HG03060 (cell line): Measurements from ENCODE around the gene SPATA46.
"Not testable (repeated sequence)": the region's sequence is repeated elsewhere in the genome, so short reads cannot be mapped to it uniquely, and the experiment has no call there.

Experiments used
- ATAC-seq: cut with Tn5 transposase; IDR thresholded peaks from one replicate; pipeline ENCODE4 v1.9.1; 2021; ENCODE audit warnings: low read depth, moderate number of reproducible peaks; ENCODE audit not compliant: unreplicated experiment

The SPATA46 gene

GRCh38 chr1:162376691-162377090 lies at the start of gene SPATA46:
TSS of gene SPATA46 (minus strand) at chr1:162376854. CDS start at chr1:162376790, 64 bp downstream.
- ATAC-seq: no peak

- no peak for ATAC-seq
These were observed 46.2 kb upstream of the SPATA46 start for GRCh38 chr1:162422662-162423375.

GRCh38 chr1:162421258-162422164 lies 44.9 kb upstream of the SPATA46 start:
- ATAC-seq: no peak

- no peak for ATAC-seq
These were observed 43.5 kb upstream of the SPATA46 start for GRCh38 chr1:162420120-162420519.

- not testable (repeated sequence) for ATAC-seq
These were observed 42.8 kb upstream of the SPATA46 start for GRCh38 chr1:162419450-162419931.

- not testable (repeated sequence) for ATAC-seq
These were observed 41.9 kb upstream of the SPATA46 start for GRCh38 chr1:162418584-162418983.

- no peak for ATAC-seq
These were observed 41.0 kb upstream of the SPATA46 start for GRCh38 chr1:162417650-162418049.

GRCh38 chr1:162416909-162417308 lies 40.3 kb upstream of the SPATA46 start:
- ATAC-seq: no peak

GRCh38 chr1:162416215-162416614 lies 39.6 kb upstream of the SPATA46 start:
- no peak for ATAC-seq

- ATAC-seq: no peak
These were observed 35.3 kb upstream of the SPATA46 start, which contains the start of gene SH2D1B for GRCh38 chr1:162412002-162412401. TSS of gene SH2D1B (minus strand) at chr1:162412136. CDS start at chr1:162412016, 120 bp downstream.

GRCh38 chr1:162407539-162407938 lies 30.9 kb upstream of the SPATA46 start:
- ATAC-seq: no peak

- no peak for ATAC-seq
These were observed 30.2 kb upstream of the SPATA46 start for GRCh38 chr1:162406811-162407210.

- ATAC-seq: no peak
These were observed 29.1 kb upstream of the SPATA46 start for GRCh38 chr1:162405800-162406199.

- ATAC-seq: no peak
These were observed 28.0 kb upstream of the SPATA46 start for GRCh38 chr1:162404550-162405160.

- no peak for ATAC-seq
These were observed 24.2 kb upstream of the SPATA46 start for GRCh38 chr1:162400790-162401355.

- no peak for ATAC-seq
These were observed 22.4 kb upstream of the SPATA46 start for GRCh38 chr1:162398999-162399580.

- ATAC-seq: no peak
These were observed 21.4 kb upstream of the SPATA46 start for GRCh38 chr1:162397943-162398560.

GRCh38 chr1:162397039-162397448 lies 20.4 kb upstream of the SPATA46 start:
- no peak for ATAC-seq

GRCh38 chr1:162396201-162396906 lies 19.7 kb upstream of the SPATA46 start:
- no peak for ATAC-seq
